Suprapubic skin (tissue), 3 donors: Measurements from ENCODE around the gene RPL10.

Experiments used
- CTCF ChIP-seq, 2 donors: fragments of 200-600 bp in 1 of 2; fragments of 450-650 bp in 1 of 2; sonication (generic) in 1 of 2; IDR thresholded peaks; one replicate each; pipeline ENCODE4 v1.5.1; 2016 to 2019; ENCODE audit warnings: antibody characterized with exemption in 2 of 2, mild to moderate bottlenecking in 1 of 2, moderate library complexity in 1 of 2
- EP300 ChIP-seq: sonication (generic); formaldehyde crosslinking; IDR thresholded peaks from one replicate; pipeline ENCODE4 v1.6.1; 2017; ENCODE audit warnings: antibody characterized with exemption
- POLR2A ChIP-seq, 2 donors: fragments of 450-650 bp; IDR thresholded peaks; one replicate each; pipeline ENCODE4 v1.6.1; 2017; ENCODE audit warnings: antibody characterized with exemption in 2 of 2, mild to moderate bottlenecking in 2 of 2, moderate library complexity in 2 of 2

GRCh38 chrX:154368630-154369448 lies 29.3 kb upstream of the RPL10 start:
- TF ChIP-seq EP300: no peak
- no peak for TF ChIP-seq CTCF (IDR thresholded peaks at IDR 0.05)
- no peak for TF ChIP-seq POLR2A (IDR thresholded peaks at IDR 0.05)
